Suprapubic skin (tissue), 4 donors: ENCODE measurements around the gene MUC5B. TPM values are rescaled to one million over a fixed set of nuclear protein-coding genes. Genes with fewer than 3 reads are reported as not detected.
A peak's percentile ranks its signal among the peaks of the same experiment; 100 is the strongest.

Source experiments
- DNase-seq, 2 donors: peaks; one replicate each; pipeline ENCODE4 v3.0.0-alpha.2; 2019; ENCODE audit warnings: low spot score in 2 of 2
- H3K27ac ChIP-seq: fragments of 200-600 bp; sonication (generic); one replicate; pipeline ENCODE4 v1.5.1; 2019
- H3K27me3 ChIP-seq: fragments of 200-600 bp; sonication (generic); one replicate; pipeline ENCODE4 v1.5.1; 2019
- H3K36me3 ChIP-seq: fragments of 200-600 bp; sonication (generic); one replicate; pipeline ENCODE4 v1.5.1; 2019
- H3K4me1 ChIP-seq: fragments of 200-600 bp; sonication (generic); one replicate; pipeline ENCODE4 v1.5.1; 2019
- H3K4me3 ChIP-seq: fragments of 200-600 bp; sonication (generic); one replicate; pipeline ENCODE4 v1.5.1; 2019; ENCODE audit warnings: mild to moderate bottlenecking
- H3K9me3 ChIP-seq: fragments of 200-600 bp; sonication (generic); one replicate; pipeline ENCODE4 v1.5.1; 2019
- CTCF ChIP-seq, 2 donors: fragments of 200-600 bp in 1 of 2; fragments of 450-650 bp in 1 of 2; sonication (generic) in 1 of 2; IDR thresholded peaks; one replicate each; pipeline ENCODE4 v1.5.1; 2016 to 2019; ENCODE audit warnings: antibody characterized with exemption in 2 of 2, mild to moderate bottlenecking in 1 of 2, moderate library complexity in 1 of 2
- EP300 ChIP-seq: sonication (generic); formaldehyde crosslinking; IDR thresholded peaks from one replicate; pipeline ENCODE4 v1.6.1; 2017; ENCODE audit warnings: antibody characterized with exemption
- POLR2A ChIP-seq, 2 donors: fragments of 450-650 bp; IDR thresholded peaks; one replicate each; pipeline ENCODE4 v1.6.1; 2017; ENCODE audit warnings: antibody characterized with exemption in 2 of 2, mild to moderate bottlenecking in 2 of 2, moderate library complexity in 2 of 2
- POLR2AphosphoS5 ChIP-seq, 3 donors: sonication (generic); formaldehyde crosslinking; IDR thresholded peaks; one replicate each; pipeline ENCODE4 v1.6.1; 2017; ENCODE audit warnings: antibody characterized with exemption in 3 of 3
- WGBS: methylation state at CpG from one replicate; pipeline ENCODE4 v1.1.5; 2018; 5-methylcytosine and 5-hydroxymethylcytosine counted together
- total RNA-seq, 4 donors: library from RNA; depleted of rRNA; stranded (reverse); fragments of >200 nt; gene quantifications; one replicate each; pipeline ENCODE4 v1.1.0, GENCODE V29; 2016

Gene MUC5B
- total RNA-seq, 4 donors from 2014 or later, result 0.08 to 0.34 (median 0.13) TPM

DNA sequence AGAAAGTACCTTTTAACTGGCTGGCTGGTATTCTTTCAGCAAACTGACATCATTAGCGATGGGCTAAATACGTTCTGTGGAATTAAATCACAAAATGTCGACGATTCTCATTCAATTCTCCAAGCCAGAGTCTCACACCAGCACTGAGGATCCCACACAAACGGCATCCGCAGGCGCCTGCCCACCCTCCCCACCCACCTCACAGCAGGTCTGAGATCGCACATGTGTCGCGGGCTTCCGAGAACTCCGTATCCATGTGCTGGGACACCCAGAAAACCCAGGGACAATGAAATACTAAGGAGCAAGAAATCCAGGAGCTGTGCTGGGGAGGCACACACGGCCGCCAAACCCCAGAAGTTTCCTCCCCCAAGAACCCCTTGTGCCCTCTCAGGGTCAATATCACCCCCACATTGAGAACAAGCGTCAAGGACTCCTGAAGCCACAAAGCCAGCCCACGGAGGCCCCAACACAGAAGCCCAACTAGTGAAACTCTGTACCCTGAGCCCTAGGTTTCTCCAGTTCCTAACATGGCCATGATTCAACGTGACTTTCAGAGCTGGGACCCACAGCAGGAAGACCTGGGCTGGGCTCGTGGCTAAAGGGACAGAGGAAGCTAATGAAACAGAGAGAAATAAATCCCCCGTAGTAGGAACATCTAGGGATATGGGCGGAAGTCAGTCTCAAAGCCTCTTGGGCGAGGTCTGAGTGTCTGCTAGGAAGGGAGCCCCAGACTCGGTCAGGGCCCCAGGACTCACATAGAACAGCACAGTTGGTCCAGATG is 78.5 kb downstream of the MUC5B start:
- Histone ChIP-seq H3K27me3 (no peaks in the 10 kb centered on the region), H3K27ac (no peak overlapping the region), H3K36me3 (peaks cover 20% of the 10 kb centered on the region), H3K9me3 (no peaks in the 10 kb centered on the region), H3K4me1 (peaks cover 82% of the 10 kb centered on the region), H3K4me3 (no peak overlapping the region)
- 93% methylated on average over 21 of the region's 22 CpGs for WGBS
- no peak for TF ChIP-seq CTCF (IDR thresholded peaks at IDR 0.05)
- no peak for TF ChIP-seq POLR2AphosphoS5 (IDR thresholded peaks at IDR 0.05)
- TF ChIP-seq POLR2A (IDR thresholded peaks at IDR 0.05), result no peak
- no peak for TF ChIP-seq EP300
- peak; percentile 1 to 34 for DNase-seq

- H3K36me3 ChIP-seq, result peaks cover 18% of the 10 kb centered on the region
- 82% methylated on average over 5 of the region's 13 CpGs for WGBS
- H3K27me3 ChIP-seq, result no peaks in the 10 kb centered on the region
- peak; percentile 55 to 60 for DNase-seq
- H3K4me1 ChIP-seq, result peaks cover 89% of the 10 kb centered on the region
- TF ChIP-seq EP300, result no peak
- no peak for TF ChIP-seq POLR2AphosphoS5 (IDR thresholded peaks at IDR 0.05)
- no peak for TF ChIP-seq POLR2A (IDR thresholded peaks at IDR 0.05)
- TF ChIP-seq CTCF (IDR thresholded peaks at IDR 0.05), result no peak
- no peak overlapping the region for H3K27ac ChIP-seq
- H3K4me3 ChIP-seq, result no peak overlapping the region
- no peaks in the 10 kb centered on the region for H3K9me3 ChIP-seq
Observed at GRCh38 chr11:1302041-1302460, 79.2 kb downstream of the MUC5B start.

GRCh38 chr11:1302461-1303125 is 79.7 kb downstream of the MUC5B start:
- peak overlapping the region; percentile 41 for H3K27ac ChIP-seq
- H3K4me1 ChIP-seq, result peaks cover 94% of the 10 kb centered on the region
- no peaks in the 10 kb centered on the region for H3K27me3 ChIP-seq
- H3K9me3 ChIP-seq, result no peaks in the 10 kb centered on the region
- H3K4me3 ChIP-seq, result no peak overlapping the region
- H3K36me3 ChIP-seq, result peaks cover 14% of the 10 kb centered on the region
- no peak for TF ChIP-seq CTCF (IDR thresholded peaks at IDR 0.05)
- no peak for TF ChIP-seq EP300
- no peak for TF ChIP-seq POLR2AphosphoS5 (IDR thresholded peaks at IDR 0.05)
- TF ChIP-seq POLR2A (IDR thresholded peaks at IDR 0.05), result no peak
- 75% methylated on average over 17 of the region's 17 CpGs for WGBS
- DNase-seq, result peak; percentile 59 to 73

- peaks cover 94% of the 10 kb centered on the region for H3K4me1 ChIP-seq
- H3K9me3 ChIP-seq, result no peaks in the 10 kb centered on the region
- peaks cover 8% of the 10 kb centered on the region for H3K36me3 ChIP-seq
- DNase-seq, result peak; percentile 74 to 80
- no peaks in the 10 kb centered on the region for H3K27me3 ChIP-seq
- WGBS, result 74% methylated on average over 23 of the region's 25 CpGs
- no peak overlapping the region for H3K4me3 ChIP-seq
- peak; percentile 20 to 35 for TF ChIP-seq CTCF (IDR thresholded peaks at IDR 0.05)
- peak in 1 of 3 donors; percentile 52 for TF ChIP-seq POLR2AphosphoS5 (IDR thresholded peaks at IDR 0.05)
- no peak for TF ChIP-seq POLR2A (IDR thresholded peaks at IDR 0.05)
- no peak for TF ChIP-seq EP300
- H3K27ac ChIP-seq, result peak overlapping the region; percentile 41
Observed at GRCh38 chr11:1303126-1303821, 80.4 kb downstream of the MUC5B start.
